HepG2 (cell line): ENCODE measurements around the gene CCT6A. TPM values are rescaled to one million over a fixed set of nuclear protein-coding genes. Genes with fewer than 3 reads are reported as not detected.

Experiments used
- AHR ChIP-seq: IDR thresholded peaks from 2 replicates; pipeline ENCODE4 v1.6.1; 2018; ENCODE audit warnings: missing genetic modification reagents, missing compliant biosample characterization
- HNF4A ChIP-seq: sonication (generic); formaldehyde crosslinking; IDR thresholded peaks from 2 replicates; pipeline ENCODE4 v1.4.0; 2020; ENCODE audit warnings: missing genetic modification reagents
- JUNB ChIP-seq: sonication (generic); formaldehyde crosslinking; IDR thresholded peaks from 2 replicates; pipeline ENCODE4 v1.8.0; 2022; ENCODE audit warnings: missing genetic modification reagents, mild to moderate bottlenecking, borderline replicate concordance
- MXI1 ChIP-seq: IDR thresholded peaks from 3 replicates; pipeline ENCODE4 v1.6.1; 2012; ENCODE audit warnings: low read depth, low read length, inconsistent platforms, borderline replicate concordance
- NFE2L2 ChIP-seq: fragments of 150-350 bp; IDR thresholded peaks from 2 replicates; pipeline ENCODE4 v1.6.1; 2014; ENCODE audit warnings: low read length
- NFKBIZ ChIP-seq: IDR thresholded peaks from 2 replicates; pipeline ENCODE4 v1.6.1; 2018; ENCODE audit warnings: missing genetic modification reagents, missing compliant biosample characterization
- SAFB2 ChIP-seq: sonication (generic); formaldehyde crosslinking; IDR thresholded peaks from 2 replicates; pipeline ENCODE4 v1.5.1; 2020; ENCODE audit warnings: missing genetic modification reagents, low read depth, mild to moderate bottlenecking, borderline replicate concordance
- SALL2 ChIP-seq: sonication (generic); formaldehyde crosslinking; IDR thresholded peaks from 2 replicates; pipeline ENCODE4 v1.8.1; 2023; ENCODE audit warnings: mild to moderate bottlenecking, missing genetic modification reagents, inconsistent platforms
- U2AF2 ChIP-seq: fragments of 200-400 bp; formaldehyde crosslinking; IDR thresholded peaks from 2 replicates; pipeline ENCODE4 v1.6.1; 2017; ENCODE audit warnings: low read depth, mild to moderate bottlenecking, low read length
- YEATS4 ChIP-seq: sonication (generic); formaldehyde crosslinking; IDR thresholded peaks from 2 replicates; pipeline ENCODE4 v1.4.0; 2020; ENCODE audit warnings: missing genetic modification reagents, borderline replicate concordance
- ZBTB7B ChIP-seq: sonication (generic); formaldehyde crosslinking; IDR thresholded peaks from 2 replicates; pipeline ENCODE4 v1.4.0; 2020; ENCODE audit warnings: missing genetic modification reagents
- ZNF282 ChIP-seq: fragments of 450-650 bp; IDR thresholded peaks from 2 replicates; pipeline ENCODE4 v1.6.1; 2018; ENCODE audit not compliant: partially characterized antibody
- ZNF292 ChIP-seq: sonication (generic); formaldehyde crosslinking; IDR thresholded peaks from 2 replicates; pipeline ENCODE4 v1.8.1; 2022; ENCODE audit warnings: mild to moderate bottlenecking, low read depth, missing genetic modification reagents, borderline replicate concordance
- ZNF296 ChIP-seq: sonication (generic); formaldehyde crosslinking; conservative IDR thresholded peaks from 2 replicates; pipeline ENCODE4 v1.5.0; 2020; ENCODE audit warnings: mild to moderate bottlenecking, missing genetic modification reagents
- ZNF350 ChIP-seq: sonication (generic); formaldehyde crosslinking; IDR thresholded peaks from 2 replicates; pipeline ENCODE4 v1.4.0; 2020; ENCODE audit warnings: mild to moderate bottlenecking, low read depth, missing genetic modification reagents, borderline replicate concordance
- ZNF615 ChIP-seq: sonication (generic); formaldehyde crosslinking; IDR thresholded peaks from 2 replicates; pipeline ENCODE4 v1.5.0; 2020; ENCODE audit warnings: mild to moderate bottlenecking, missing genetic modification reagents, borderline replicate concordance
- ZNF674 ChIP-seq: sonication (generic); formaldehyde crosslinking; IDR thresholded peaks from 2 replicates; pipeline ENCODE4 v1.5.0; 2020; ENCODE audit warnings: low read depth, mild to moderate bottlenecking, missing genetic modification reagents
- polyA plus RNA-seq, 8 experiments: library from polyadenylated mRNA; depleted of rRNA in 3 of 8; stranded (reverse) in 7 of 8; unstranded in 1 of 8; fragments of >200 nt; fragmentation: Illumina TruSeq in 4 of 8; extraction: Trizol in 4 of 8; gene quantifications; 2 replicates each; pipeline versions ENCODE4 v1.2.1 to v1.2.3, GENCODE V29; 2011 to 2016; ENCODE audit warnings: low read depth in 4 of 8, missing spikeins in 1 of 8, mixed read lengths in 1 of 8; ENCODE audit not compliant: insufficient read depth in 1 of 8
- total RNA-seq, 5 experiments: library from RNA; depleted of rRNA; stranded (reverse); fragments of >200 nt; fragmentation: Illumina TruSeq; extraction: Trizol; gene quantifications; 2 replicates each; pipeline ENCODE4 v1.2.3, GENCODE V29; 2016; ENCODE audit warnings: low read depth in 1 of 5
- TF ChIP-seq, protein P1 (sequence below): sonication (generic); formaldehyde crosslinking; IDR thresholded peaks from 2 replicates; pipeline ENCODE4 v1.4.0; 2020; ENCODE audit warnings: missing genetic modification reagents, borderline replicate concordance
- TF ChIP-seq, protein P2 (sequence below): sonication (generic); formaldehyde crosslinking; IDR thresholded peaks from 2 replicates; pipeline ENCODE4 v1.4.0; 2020; ENCODE audit warnings: missing genetic modification reagents
- TF ChIP-seq, protein P3 (sequence below): sonication (generic); formaldehyde crosslinking; IDR thresholded peaks from 2 replicates; pipeline ENCODE4 v1.4.0; 2020; ENCODE audit warnings: missing genetic modification reagents
- TF ChIP-seq, protein P4 (sequence below): IDR thresholded peaks from 2 replicates; pipeline ENCODE4 v1.6.1; 2016; ENCODE audit warnings: control low read depth
- TF ChIP-seq, protein P5 (sequence below): sonication (generic); formaldehyde crosslinking; IDR thresholded peaks from 2 replicates; pipeline ENCODE4 v1.4.0; 2020; ENCODE audit warnings: missing genetic modification reagents
- TF ChIP-seq, protein P6 (sequence below): sonication (generic); formaldehyde crosslinking; IDR thresholded peaks from 2 replicates; pipeline ENCODE4 v1.4.0; 2020; ENCODE audit warnings: mild to moderate bottlenecking, missing genetic modification reagents

The CCT6A gene
- total and polyA plus RNA-seq, 2 of the 13 experiments (the other 11 are each of a cell fraction or from before 2014, with no cell fraction given) = 219 to 292 TPM

DNA sequence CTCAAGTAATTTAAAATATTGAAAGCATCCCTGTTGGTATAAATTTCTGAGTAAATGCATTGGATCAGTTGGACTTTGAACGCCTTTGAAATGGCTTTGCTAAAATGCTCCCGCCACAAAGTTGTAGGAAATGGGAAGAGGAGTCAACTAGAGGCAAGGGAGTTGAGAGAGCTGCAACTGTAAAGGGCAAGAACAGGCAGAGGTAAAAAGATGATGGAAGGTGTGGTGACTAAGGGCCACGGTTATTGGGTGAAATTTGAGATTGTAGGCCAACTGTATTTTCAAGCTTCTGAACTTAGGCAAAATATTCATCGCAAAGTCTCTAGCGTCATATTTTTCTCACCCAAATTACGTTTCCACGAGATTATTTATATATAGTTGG is 11.9 kb downstream of the CCT6A start (continued):
- TF ChIP-seq ZNF292 (CRISPR knock-in tag) (no peak), ZNF674 (CRISPR knock-in tag) (0 out of 2 replicates have a peak, but pooled peaks have one; percentile 1), NFE2L2 (no peak), U2AF2 (no peak), ZNF282 (no peak), ZNF296 (no peak), SALL2 (no peak), AHR (CRISPR knock-in tag) (no peak), YEATS4 (CRISPR knock-in tag) (no peak), SAFB2 (CRISPR knock-in tag) (no peak), ZNF350 (CRISPR knock-in tag) (no peak), HNF4A (peak; percentile 5; the same call in 1 of the 2 replicates), ZNF615 (CRISPR knock-in tag) (no peak), MXI1 (no peak), JUNB (CRISPR knock-in tag) (no peak), ZBTB7B (no peak), NFKBIZ (CRISPR knock-in tag) (no peak)
- TF ChIP-seq, protein P1, sequence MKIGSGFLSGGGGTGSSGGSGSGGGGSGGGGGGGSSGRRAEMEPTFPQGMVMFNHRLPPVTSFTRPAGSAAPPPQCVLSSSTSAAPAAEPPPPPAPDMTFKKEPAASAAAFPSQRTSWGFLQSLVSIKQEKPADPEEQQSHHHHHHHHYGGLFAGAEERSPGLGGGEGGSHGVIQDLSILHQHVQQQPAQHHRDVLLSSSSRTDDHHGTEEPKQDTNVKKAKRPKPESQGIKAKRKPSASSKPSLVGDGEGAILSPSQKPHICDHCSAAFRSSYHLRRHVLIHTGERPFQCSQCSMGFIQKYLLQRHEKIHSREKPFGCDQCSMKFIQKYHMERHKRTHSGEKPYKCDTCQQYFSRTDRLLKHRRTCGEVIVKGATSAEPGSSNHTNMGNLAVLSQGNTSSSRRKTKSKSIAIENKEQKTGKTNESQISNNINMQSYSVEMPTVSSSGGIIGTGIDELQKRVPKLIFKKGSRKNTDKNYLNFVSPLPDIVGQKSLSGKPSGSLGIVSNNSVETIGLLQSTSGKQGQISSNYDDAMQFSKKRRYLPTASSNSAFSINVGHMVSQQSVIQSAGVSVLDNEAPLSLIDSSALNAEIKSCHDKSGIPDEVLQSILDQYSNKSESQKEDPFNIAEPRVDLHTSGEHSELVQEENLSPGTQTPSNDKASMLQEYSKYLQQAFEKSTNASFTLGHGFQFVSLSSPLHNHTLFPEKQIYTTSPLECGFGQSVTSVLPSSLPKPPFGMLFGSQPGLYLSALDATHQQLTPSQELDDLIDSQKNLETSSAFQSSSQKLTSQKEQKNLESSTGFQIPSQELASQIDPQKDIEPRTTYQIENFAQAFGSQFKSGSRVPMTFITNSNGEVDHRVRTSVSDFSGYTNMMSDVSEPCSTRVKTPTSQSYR = no peak
- TF ChIP-seq, protein P2, sequence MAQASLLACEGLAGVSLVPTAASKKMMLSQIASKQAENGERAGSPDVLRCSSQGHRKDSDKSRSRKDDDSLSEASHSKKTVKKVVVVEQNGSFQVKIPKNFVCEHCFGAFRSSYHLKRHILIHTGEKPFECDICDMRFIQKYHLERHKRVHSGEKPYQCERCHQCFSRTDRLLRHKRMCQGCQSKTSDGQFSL = no peak
- TF ChIP-seq, protein P3, sequence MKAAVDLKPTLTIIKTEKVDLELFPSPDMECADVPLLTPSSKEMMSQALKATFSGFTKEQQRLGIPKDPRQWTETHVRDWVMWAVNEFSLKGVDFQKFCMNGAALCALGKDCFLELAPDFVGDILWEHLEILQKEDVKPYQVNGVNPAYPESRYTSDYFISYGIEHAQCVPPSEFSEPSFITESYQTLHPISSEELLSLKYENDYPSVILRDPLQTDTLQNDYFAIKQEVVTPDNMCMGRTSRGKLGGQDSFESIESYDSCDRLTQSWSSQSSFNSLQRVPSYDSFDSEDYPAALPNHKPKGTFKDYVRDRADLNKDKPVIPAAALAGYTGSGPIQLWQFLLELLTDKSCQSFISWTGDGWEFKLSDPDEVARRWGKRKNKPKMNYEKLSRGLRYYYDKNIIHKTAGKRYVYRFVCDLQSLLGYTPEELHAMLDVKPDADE (CRISPR knock-in tag) = no peak
- TF ChIP-seq, protein P4, sequence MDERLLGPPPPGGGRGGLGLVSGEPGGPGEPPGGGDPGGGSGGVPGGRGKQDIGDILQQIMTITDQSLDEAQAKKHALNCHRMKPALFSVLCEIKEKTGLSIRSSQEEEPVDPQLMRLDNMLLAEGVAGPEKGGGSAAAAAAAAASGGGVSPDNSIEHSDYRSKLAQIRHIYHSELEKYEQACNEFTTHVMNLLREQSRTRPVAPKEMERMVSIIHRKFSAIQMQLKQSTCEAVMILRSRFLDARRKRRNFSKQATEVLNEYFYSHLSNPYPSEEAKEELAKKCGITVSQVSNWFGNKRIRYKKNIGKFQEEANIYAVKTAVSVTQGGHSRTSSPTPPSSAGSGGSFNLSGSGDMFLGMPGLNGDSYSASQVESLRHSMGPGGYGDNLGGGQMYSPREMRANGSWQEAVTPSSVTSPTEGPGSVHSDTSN (CRISPR knock-in tag) = no peak
- TF ChIP-seq, protein P5, sequence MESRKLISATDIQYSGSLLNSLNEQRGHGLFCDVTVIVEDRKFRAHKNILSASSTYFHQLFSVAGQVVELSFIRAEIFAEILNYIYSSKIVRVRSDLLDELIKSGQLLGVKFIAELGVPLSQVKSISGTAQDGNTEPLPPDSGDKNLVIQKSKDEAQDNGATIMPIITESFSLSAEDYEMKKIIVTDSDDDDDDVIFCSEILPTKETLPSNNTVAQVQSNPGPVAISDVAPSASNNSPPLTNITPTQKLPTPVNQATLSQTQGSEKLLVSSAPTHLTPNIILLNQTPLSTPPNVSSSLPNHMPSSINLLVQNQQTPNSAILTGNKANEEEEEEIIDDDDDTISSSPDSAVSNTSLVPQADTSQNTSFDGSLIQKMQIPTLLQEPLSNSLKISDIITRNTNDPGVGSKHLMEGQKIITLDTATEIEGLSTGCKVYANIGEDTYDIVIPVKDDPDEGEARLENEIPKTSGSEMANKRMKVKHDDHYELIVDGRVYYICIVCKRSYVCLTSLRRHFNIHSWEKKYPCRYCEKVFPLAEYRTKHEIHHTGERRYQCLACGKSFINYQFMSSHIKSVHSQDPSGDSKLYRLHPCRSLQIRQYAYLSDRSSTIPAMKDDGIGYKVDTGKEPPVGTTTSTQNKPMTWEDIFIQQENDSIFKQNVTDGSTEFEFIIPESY (CRISPR knock-in tag) = peak; percentile 50
- TF ChIP-seq, protein P6, sequence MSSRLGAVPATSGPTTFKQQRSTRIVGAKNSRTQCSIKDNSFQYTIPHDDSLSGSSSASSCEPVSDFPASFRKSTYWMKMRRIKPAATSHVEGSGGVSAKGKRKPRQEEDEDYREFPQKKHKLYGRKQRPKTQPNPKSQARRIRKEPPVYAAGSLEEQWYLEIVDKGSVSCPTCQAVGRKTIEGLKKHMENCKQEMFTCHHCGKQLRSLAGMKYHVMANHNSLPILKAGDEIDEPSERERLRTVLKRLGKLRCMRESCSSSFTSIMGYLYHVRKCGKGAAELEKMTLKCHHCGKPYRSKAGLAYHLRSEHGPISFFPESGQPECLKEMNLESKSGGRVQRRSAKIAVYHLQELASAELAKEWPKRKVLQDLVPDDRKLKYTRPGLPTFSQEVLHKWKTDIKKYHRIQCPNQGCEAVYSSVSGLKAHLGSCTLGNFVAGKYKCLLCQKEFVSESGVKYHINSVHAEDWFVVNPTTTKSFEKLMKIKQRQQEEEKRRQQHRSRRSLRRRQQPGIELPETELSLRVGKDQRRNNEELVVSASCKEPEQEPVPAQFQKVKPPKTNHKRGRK = no peak
